Measurements from ENCODE around the gene RAB4B.
"Not testable (repeated sequence)": the region's sequence is repeated elsewhere in the genome, so short reads cannot be mapped to it uniquely, and the experiment has no call there.

Gene RAB4B

DNA sequence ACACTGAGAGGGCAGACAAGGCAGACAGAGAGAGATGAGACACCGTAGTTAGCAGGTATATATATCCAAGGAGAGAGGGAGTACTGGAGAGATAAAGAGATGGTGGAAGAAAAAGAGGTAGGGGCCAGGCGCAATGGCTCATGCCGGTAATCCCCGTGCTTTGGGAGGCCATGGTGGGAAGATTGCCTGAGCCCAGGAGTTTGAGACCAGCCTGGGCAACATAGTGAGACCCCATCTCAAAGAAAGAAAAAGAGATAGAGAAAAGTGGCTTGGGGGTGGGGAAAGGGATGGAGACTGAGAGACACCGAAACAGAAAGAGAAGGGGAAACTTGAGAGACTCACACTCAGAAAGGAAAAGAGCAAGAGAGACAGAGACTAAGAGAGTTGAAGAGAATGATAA lies 2.5 kb downstream of the RAB4B start:
- DNase-seq (ENCODE audit: low read depth): no peak

DNA sequence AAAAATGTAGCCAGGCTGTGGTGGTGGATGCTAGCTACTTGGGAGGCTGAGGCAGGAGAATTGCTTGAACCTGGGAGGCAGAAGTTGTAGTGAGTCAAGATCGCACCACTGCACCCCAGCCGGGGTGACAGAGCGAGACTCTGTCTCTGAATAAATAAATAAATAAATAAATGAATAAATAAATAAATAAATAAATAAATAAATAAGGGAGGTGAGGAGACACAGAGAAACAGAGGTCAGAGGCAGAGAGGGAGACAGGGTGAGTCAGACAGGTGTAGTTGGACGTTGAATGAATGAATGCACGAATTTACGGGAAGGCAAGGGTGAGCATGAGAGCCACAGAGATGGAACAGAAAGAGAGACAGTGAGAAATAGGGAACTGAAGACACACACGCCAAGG lies 3.1 kb downstream of the RAB4B start:
- no peak for DNase-seq (ENCODE audit: low read depth)

DNA sequence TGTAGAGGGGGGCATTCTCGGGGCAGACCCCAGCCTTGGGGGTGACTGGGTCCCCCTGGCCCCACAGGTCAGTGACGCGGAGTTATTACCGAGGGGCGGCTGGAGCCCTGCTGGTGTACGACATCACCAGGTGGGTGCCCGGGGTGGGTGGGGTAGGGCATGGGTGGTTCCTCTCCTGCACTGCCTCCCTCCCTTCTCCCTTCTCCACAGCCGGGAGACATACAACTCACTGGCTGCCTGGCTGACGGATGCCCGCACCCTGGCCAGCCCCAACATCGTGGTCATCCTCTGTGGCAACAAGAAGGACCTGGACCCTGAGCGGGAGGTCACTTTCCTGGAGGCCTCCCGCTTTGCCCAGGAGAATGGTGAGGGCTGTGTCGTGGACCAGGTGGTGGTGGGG lies 5.7 kb downstream of the RAB4B start:
- DNase-seq (ENCODE audit: low read depth): no peak

DNA sequence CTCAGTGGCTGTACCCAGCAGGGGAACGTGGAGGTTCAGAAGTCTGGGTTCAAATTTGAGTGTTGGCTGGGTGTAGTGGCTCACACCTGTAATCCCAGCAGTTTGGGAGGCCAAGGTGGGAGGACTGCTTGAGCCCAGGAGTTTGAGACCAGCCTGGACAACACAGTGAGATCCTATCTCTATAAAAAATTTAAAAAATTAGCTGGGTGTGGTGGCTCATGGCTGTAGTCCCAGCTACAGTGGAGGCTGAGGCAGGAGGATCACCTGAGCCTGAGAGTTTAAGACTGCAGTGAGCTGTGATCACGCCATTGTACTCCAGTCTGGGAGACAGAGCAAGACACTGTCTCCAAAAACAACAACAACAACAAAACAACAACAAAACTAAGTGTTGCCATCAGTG lies 6.1 kb downstream of the RAB4B start:
- DNase-seq (ENCODE audit: low read depth): not testable (repeated sequence)

DNA sequence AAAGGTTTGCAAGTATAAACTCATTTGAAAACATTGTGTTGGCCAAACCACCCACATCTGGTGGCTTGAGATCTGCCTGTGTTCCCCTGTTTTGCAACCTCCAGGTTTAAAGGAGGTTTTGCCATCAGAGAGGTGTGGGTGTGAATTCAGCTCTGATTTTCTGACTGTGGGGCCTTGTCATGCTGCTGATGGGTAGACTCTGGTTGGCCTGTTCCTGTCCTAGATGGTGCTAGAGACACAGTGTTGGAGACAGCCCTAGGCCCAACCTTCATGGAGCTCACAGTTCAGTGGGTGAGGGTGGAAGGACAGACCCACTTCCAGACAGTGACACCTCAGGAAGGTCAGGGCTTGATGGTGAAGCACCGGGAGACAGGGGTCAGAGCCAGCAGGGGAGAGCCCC lies 7.5 kb downstream of the RAB4B start:
- DNase-seq (ENCODE audit: low read depth): no peak

DNA sequence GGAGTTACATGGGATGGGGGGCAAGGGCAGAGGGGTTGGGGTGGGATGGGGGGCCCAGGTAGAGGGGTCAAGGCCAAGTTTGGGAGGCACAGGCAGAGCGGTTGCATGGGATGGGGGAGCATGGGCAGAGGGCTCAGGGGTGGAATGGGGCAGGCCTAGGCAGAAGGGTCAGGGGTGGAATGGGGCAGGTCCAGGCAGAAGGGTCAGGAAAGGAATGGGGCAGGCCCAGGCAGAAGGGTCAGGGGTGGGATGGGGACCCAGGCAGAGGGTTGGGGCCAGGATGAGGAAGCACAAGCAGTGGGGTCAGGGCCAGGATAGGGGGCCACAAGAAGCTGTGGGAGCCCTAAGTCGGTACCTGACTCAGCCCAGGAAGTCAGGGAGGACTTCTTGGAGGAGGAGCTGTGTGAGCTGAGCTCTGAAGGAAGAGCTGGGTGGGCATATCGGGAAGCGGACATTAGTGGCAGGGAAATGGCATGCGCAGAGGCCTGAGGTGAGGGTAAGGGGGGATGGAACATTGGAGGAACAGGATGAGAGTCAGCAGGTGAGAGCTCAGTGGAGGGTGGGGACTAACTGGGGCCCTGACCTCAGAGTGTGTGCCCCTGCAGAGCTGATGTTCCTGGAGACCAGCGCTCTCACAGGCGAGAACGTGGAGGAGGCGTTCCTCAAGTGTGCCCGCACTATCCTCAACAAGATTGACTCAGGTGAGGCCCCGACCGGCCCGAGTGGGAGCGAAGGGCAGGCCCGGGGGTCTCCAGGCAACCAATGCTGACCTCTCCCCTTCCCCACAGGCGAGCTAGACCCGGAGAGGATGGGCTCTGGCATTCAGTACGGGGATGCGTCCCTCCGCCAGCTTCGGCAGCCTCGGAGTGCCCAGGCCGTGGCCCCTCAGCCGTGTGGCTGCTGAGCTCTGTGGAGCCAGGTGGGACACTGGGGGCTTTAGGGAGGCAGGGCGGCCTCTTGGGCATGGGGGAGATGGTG lies 8.3 kb downstream of the RAB4B start:
- DNase-seq (ENCODE audit: low read depth): no peak

DNA sequence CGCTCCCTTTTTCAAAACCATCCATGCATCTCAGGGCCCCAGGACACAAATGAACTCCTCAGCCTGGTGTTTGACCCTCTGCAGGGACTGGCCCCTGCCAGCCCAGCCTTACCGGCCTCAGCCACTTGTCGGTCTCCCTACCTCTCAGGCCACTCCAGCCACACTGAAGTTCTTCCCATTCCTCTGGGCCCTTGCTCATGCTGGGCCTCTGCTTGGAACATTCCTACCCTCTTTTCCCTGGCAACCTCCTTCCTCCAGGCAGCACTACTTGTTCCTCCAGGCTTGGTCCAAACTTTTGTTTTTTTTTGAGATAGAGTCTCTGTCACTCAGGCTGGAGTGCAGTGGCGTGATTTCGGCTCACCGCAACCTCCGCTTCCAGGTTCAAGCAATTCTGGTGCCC lies 13.3 kb downstream of the RAB4B start:
- no peak for DNase-seq (ENCODE audit: low read depth)

DNA sequence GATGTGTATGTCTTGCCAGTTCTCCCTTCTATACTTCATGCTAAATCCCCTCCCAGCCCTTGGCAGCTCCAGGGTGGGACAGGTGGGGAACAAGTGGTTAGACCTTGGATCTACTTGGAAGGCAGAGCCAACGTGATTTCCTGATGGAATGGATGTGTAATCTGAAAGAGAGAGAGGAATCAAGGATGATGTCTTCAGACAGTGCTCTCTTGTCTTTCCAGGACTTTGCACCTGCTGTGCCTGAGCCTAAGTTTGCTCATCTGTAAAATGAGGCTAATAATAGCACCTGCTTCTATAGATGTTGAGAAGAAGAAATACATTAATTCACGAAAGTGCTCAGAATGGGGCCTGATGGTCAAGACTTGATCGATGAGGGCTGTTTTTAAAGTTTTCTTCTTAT lies 13.9 kb downstream of the RAB4B start:
- DNase-seq (ENCODE audit: low read depth): no peak

DNA sequence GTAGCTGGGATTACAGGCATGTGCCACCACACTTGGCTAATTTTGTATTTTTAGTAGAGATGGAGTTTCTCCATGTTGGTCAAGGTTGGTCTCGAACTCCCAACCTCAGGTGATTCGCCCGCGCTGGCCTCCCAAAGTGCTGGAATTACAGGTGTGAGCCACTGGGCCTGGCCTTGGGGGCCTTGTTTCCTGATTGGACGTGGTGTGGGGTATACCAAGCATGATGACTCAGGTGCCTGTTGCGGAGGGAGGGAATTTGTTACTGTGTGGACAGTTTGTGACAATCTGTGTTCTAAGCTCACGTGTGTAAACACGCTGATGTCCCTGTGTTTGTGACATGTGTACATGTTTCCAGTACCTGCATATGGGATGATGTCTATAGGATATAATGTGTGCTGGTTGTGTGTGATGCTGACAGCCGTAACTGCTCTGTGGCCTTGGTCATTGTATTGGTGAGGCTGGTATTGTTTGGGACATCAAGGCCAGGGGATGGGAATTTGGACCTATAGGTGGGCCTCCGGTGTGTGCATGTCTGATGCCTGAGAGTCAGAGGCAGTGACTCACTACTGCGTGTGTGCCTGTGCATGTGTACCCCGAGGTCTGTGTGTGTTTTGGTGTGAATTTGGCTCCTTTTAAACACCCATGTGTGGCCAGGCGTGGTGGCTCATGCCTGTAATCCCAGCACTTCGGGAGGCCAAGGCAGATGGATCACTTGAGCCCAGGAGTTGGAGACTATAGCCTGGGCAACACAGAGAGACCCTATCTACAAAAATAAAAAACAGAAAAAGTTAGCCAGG lies 19.3 kb downstream of the RAB4B start:
- DNase-seq (ENCODE audit: low read depth): no peak

DNA sequence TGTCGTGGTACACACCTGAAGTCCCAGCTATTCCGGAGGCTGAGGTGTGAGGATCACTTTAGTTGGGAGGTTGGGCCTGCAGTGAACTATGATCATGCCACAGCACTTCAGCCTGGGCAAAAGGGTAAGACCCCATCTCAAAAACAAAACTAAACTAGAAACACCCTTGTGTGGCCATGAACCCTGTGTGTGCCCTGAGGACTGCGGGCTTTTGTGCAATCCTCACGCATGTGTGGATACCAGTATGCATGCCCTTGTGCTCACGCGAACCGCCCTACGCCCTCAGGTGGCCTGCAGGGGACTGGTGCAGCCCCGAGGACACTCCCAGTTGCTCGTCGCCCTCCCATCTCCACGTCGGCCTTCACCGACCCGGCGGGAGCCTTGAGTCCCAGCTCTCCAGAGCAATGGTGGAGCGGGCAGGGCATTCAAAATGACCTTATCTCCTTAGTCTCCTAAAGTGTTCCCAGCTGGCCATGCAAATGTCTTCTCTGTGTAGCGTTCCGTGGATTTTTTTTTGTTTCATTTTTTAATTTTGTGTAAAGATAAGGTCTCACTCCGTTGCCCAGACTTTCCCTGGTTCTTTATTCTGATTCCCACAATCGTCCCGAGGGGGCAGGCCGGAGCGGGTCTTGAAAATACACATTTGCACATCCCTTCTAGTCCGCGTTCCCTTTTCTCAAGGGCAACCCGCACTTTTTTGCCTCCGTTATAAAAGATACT lies 20.1 kb downstream of the RAB4B start:
- no peak for DNase-seq (ENCODE audit: low read depth)

DNA sequence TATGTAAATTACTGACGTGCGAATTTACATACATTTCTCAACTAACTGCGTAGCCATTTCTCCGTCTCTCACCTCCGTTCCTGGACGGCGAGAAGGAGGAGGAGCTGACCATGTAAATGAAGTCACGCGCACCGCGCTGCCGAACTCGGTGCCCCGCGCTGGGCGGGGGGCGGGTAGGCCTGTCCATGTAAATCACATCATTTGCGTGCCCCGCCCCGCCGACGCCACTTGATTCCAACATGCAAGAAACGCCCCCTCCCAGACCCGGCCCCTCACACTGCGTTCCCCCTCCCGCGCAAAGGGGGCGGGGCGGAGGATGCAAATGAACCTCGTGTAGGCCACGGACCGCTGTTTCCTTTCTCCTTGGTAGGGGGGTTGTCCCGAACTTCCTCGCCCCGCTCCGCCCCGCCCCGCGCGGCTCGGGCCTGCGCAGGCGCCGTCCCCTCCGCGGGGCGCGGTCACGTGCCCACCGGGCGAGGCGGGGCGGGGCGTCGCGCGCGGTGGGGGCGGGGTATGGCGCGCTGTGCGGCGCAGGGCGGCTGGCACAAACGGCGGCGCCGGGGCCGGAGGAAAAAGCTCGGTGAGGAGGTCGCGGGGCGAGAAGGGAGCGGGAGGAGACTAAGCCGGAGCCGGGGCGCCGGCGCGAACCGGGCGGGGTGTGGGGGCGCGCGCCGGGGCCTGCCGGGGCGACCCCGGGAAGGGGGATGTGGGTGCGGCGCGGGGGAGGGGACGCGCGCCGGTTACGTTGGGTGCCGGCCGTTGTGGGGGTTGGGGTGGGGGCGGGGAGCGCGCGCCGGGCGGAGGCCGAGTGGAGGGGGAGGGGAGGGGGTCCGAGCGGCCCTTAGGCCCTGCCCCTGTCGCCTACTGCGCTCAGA lies 20.9 kb downstream of the RAB4B start, which contains the start of gene EGLN2:
Gene EGLN2 (plus strand): TSS at position 509 of the 875 bp plus-strand sequence. CDS start 1,382 bp downstream, outside the sequence.
- peak; percentile 92 for DNase-seq (ENCODE audit: low read depth)

DNA sequence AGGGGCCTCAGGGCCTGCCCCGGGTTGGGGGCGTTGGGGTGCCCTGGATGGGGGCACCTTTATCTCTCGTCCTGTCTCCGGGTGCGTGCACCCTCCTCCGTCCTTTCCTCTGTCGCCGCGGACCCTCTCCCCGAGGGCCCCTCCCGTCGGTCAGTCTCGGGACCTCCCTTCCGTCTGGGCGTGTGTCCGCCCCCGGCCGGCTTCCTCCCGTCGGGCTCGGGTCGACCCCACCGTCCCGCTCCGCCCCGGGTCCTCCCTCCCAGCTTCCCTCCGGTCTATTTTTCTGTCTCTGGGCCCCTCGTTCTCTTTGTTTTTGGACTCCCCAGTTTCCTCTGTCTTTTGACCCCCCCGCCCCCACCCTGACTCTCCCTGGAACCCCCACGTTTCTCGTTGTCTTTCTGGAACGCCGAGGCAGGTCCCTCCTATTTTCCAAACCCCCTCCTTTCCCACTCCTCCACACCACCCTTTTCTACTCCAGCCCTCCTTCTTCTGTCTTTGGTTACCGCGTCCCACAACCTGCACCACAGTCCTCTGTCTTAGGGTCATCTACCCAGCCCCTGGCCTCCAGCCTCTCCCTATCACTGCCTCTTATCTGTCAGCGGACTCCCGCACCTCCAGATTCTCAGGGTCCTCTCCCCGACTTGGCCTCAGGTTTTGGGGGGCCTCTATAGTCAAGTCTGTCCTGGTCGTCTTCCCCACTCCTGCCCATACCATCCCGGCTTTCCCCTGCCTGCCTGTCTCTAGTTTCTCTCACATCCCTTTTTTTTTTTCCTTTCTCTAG lies 21.7 kb downstream of the RAB4B start:
- no peak for DNase-seq (ENCODE audit: low read depth)

DNA sequence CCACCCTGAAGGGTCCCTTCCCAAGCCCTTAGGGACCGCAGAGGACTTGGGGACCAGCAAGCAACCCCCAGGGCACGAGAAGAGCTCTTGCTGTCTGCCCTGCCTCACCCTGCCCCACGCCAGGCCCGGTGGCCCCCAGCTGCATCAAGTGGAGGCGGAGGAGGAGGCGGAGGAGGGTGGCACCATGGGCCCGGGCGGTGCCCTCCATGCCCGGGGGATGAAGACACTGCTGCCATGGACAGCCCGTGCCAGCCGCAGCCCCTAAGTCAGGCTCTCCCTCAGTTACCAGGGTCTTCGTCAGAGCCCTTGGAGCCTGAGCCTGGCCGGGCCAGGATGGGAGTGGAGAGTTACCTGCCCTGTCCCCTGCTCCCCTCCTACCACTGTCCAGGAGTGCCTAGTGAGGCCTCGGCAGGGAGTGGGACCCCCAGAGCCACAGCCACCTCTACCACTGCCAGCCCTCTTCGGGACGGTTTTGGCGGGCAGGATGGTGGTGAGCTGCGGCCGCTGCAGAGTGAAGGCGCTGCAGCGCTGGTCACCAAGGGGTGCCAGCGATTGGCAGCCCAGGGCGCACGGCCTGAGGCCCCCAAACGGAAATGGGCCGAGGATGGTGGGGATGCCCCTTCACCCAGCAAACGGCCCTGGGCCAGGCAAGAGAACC lies 22.4 kb downstream of the RAB4B start:
- DNase-seq (ENCODE audit: low read depth): no peak

DNA sequence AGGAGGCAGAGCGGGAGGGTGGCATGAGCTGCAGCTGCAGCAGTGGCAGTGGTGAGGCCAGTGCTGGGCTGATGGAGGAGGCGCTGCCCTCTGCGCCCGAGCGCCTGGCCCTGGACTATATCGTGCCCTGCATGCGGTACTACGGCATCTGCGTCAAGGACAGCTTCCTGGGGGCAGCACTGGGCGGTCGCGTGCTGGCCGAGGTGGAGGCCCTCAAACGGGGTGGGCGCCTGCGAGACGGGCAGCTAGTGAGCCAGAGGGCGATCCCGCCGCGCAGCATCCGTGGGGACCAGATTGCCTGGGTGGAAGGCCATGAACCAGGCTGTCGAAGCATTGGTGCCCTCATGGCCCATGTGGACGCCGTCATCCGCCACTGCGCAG lies 22.9 kb downstream of the RAB4B start:
- no peak for DNase-seq (ENCODE audit: low read depth)

DNA sequence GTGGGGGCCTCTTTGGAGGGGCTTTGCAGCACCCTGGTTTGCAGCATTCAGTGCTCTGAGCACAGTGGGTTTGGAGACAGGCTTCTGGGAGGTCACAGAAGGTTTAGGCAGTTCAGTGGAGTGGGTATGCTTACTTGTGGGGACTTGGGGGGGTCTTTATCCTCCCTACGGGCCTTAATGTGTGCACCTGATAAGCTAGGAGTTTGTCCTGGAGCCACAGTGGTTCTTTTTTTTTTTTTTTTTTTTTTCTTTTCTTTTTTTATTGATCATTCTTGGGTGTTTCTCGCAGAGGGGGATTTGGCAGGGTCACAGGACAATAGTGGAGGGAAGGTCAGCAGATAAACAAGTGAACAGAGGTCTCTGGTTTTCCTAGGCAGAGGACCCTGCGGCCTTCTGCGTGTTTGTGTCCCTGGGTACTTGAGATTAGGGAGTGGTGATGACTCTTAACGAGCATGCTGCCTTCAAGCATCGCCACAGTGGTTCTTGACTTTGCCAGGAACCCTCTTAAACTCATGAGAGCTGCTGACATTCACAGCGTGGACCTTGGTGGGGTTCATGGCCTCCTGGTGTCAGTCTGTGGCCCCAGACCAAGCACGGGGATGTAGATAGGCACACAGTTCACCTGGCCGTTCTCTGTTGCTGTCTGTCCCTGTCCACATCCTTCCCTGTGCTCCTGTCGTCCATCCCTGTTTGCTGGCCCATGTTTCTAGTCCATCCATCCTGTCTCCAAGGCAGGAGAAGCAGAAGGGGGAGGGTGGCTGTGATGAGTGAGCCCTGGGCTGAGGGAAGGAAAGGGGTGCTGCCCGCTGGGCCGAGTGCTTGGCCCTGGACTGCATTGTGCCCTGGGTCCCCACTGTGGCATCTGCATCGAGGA lies 23.6 kb downstream of the RAB4B start:
- no peak for DNase-seq (ENCODE audit: low read depth)

DNA sequence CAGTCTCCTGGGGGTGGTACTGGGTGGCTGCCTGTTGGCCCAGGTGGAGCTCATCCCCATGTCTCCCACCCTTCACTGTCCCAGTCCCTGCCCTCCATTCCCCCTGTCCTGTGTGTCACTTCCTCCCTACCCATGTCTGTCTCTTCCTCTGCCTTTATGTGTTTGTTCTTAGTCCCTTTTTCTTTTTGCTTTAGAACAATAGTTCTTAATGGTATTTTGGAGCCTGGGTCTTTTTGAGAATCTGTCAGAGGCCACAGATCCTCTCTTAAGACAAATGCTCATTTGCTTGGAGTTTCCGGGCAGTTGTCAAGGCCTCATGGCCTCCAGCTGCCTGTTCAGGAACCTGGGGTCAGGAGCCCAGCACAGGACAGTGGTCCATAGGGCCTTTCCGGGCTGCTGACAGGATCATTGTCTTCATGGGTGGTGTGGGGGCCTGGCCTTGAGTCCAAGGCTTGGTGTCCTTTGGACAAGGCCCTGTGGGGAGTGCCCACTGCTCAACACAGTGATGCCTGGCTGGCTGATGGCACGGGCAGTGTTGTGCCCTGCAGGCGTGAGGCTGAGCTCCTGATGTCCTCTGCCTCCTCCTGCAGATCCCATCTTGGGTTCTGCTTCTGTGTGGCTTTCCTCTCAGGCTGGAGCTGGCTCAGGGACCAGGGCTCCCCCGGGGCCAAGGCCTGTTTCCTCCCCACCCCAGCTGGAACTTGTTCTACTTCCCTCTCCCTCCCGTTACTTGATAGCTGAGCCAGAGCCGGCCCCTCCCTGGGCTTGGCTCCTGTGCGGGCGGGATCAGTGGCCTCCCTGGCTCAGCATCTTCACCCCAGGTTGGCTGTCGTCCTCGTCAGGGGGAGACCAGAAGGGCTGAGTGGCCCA lies 24.5 kb downstream of the RAB4B start:
- no peak for DNase-seq (ENCODE audit: low read depth)

DNA sequence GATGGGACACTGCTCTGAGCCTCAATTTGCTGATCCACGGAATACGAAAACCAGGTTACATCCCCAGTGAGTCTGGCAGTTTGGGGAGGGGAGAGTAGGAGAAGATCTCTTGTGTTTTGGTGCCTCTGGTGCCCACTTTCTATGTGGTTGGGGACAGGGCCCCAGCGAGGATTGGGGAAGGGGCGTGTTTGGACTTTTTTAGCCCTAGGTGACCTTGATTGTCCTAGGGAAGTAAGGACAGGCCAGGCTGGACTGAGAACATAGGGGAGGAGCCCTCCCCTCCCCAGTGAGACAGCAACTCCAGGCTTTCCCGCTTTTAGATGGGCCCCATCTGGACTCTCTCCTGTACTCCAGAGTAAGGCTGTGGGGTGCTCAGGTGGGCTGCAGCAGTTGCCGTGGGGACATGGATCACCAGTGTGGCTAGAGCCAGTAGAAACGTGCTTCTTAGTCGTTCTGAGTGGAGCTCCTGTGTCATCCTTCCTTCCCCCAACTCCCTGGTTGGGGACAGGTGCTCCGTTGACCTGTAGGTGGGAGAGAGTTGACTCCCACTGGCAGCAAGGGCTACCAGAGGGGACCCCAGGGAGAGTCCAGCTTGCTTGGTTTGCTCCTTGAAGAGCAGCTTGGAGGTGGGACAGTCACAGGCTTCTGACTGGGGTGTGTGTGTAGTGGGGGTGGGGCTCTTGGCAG lies 25.3 kb downstream of the RAB4B start:
- no peak for DNase-seq (ENCODE audit: low read depth)
